Limb (tissue), 2 donors: ENCODE data around the gene MDGA2.
A peak's percentile ranks its signal among the peaks of the same experiment; 100 is the strongest.

Source experiments
- DNase-seq, 2 donors: peaks; one replicate each; pipeline ENCODE4 v3.0.0-alpha.2; 2016; ENCODE audit errors: extremely low spot score in 2 of 2

MDGA2 gene

DNA sequence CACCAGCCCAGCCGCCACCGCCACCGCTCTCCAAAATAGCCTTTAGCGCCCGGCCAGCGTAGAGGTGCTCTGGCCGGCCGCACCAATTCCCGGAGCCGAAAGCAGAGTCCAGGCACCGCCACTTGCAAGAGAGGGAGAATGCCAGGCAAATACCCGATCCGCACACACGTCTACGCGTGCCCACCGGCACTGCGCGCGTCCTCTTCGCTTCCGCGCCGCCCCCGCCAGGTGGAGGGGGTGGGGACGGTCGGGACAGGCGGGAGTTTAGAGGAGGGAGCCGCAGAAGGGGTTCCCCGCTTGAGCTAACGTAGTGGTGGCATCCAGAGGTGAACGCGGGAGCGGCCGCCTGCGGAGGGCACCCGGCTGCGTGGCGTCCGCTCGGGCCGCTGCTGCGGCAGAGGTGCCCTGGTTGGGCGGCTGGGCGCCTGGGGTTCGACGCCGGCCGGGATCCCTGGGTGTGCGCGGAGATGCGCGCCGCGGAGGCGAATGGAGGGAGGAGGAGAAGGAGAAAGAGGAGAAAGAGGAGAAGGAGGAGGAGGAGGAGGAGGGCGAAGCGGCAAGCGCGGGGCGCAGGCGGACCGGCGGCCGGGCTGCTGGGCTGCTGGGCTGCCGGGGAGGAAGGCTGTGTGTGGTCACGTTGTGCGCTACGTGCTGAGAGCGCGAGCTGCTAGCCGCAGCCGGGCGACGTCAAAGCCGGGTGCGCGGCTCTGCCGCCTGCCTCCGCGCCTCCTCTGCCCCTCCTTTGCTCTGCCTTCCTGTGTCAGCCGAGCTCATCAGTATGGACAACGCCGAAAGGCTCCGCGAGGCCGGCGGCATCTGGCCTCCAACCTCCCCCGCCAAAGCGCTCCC is at the start of gene MDGA2:
Gene MDGA2, minus strand, starts transcription at position 140 of the 849 bp plus-strand sequence.
- peak in 1 of 2 donors; percentile 76 for DNase-seq

DNA sequence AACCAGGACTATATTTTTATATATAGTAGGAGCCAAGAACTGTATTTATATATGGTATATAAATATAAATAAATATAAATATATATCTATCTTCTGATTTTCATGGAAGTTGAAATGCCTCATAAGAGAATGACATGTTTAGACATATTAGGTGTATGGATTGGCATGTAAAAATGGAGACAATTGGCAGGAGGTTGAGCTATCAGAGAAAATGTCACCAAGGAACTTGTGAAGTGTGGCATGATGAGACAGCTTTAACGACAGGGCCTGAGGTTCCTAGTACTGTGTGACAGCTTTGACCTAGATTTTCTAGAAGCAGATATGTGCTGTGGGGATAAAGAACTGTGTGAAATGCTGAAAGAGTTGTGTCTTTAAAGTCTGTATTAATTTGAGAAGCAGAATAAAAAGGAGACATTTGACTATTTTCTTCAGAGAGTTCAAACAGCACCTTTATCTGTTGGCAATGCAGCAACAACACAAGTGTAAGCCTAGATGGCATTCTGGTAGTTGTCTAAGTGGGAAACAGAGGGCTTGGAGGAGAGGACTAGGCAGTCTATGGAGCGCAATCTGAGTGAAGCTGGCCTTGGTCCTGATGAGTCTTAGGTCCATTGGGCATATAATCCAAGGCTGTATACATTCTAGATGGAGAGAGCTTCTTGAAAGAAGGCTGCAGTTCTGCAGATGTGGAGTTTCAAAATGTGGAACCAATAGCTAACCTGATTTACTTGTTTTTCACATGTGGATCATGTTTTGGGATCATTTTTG is 47.7 kb upstream of the MDGA2 start:
- no peak for DNase-seq

DNA sequence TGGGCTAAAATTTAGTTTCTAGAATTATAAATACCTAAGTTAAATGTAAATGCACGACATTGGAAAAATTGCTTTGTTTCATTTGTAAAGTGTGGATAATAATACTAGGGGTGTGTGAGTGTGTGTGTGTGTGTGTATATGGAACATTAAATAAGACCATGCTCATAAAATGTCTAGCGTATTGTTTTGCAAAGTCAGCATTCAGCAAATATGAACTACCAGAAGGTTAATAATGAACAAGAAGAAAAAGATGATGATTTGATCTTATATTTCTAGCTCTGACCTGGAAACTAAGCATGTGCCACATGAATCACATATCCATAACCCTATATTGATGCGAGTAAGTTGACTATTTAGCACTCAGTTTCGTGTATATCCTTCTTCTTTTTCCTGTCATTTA is 44.9 kb upstream of the MDGA2 start:
- no peak for DNase-seq

DNA sequence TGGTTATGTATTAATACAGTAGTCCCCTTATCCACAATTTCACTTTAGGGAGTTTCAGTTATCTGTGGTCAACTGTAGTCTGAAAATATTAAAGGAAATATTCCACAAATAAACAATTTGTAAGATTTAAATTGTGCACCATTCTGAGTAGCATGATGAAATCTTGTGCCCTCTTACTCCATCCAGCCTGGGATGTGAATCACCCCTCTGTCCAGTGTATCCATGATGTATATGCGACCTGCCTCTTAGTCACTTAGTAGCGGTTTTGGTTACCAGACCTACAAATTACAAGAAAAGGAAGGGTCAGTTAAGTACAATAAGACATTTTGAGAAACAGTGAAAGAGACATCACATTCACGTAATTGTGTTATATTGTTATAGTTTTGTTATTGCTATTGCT is 39.9 kb upstream of the MDGA2 start:
- DNase-seq = no peak

DNA sequence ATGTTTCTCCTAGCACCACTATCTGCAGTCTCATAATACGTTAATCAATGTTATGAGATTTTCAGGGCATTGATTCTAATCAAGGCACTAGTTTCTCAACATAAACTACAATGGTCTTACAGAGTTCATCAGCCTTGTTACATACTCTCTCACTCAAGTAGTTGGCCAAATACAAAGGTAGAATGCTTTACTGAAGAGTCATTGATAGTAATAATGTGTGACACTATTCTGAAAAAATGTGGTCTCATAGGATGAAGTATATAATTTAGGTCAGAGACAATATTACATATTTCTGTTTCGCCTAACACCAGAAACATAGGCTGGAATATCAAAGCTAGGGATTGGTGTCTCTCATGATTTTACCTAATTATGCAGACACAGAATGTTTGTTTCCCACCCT is 35.2 kb upstream of the MDGA2 start:
- no peak for DNase-seq

DNA sequence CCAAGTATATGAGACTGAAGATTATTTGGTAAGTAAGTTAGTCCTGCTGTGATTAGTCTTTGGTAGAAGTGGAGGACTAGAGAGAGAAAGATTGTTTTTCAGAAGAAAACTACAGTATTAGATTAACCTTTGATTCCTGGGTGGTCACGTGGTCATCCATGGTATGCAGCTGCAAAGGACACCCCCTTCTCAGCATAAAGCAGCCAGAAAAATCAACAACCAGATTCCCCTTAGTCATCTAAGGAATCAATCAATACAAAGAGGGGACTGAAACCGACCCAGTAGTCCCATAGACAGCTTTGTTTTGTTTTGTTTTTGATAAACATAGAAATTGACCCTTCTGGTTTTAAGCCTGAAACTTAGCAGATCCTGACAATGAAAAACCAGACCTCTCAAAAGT is 30.3 kb upstream of the MDGA2 start:
- DNase-seq = no peak

DNA sequence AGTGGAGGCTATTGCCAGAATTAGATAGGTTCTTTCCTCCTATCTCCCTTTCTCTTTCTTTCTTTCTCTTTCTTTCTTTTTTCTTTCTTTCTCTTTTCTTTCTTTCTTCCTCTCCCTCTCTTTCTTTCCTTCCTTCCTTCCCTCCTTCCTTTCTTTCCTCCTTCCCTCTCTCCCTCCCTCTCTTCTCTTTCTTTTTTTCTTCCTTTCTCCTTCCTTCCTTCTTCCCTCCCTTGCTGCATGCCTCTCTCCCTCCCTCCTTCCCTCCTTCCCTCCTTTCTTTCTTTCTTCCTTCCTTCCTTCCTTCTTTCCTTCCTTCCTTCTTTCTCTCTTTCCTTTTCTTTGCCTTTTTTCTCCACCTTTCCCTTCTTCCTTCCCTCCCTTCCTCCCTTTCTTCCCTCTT is 16.4 kb upstream of the MDGA2 start:
- no peak for DNase-seq

DNA sequence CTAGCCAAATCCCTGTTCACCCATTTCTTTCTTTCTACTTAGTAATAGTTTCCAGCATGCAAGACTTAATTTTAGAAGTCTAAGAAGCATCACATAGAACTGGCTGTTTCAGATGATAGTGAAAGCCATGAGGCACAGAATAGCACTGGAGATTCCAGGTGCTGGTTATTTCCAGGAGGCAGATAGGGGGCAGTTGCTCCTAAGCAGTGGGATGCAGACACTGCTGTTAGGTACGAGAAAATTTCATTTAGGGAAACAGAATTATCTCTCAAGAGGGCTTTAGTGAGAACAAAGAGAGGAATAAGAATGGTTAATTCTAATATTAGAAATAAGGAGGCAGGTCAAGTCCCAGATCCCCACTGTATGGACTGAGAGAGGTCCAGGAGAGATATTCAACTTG is 3.6 kb upstream of the MDGA2 start:
- DNase-seq = no peak

DNA sequence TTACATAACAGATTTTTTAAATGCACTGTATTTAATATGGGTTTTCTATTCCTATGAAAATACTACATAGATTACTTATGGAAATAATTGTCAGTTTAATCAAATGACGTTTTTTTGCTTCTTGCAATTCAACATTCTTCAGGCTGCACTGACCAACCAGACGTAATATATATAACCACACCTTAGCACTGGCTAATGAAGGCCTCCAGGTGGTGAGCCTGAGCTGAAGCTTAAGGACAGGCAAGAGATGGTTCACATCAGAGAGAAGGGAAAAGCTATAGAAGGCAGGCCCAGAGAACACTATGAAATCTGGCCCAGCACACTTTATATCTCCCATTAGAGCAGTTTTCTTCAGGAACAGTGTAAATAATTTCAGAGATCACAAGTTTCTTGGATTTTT is 2.8 kb upstream of the MDGA2 start:
- DNase-seq = no peak

DNA sequence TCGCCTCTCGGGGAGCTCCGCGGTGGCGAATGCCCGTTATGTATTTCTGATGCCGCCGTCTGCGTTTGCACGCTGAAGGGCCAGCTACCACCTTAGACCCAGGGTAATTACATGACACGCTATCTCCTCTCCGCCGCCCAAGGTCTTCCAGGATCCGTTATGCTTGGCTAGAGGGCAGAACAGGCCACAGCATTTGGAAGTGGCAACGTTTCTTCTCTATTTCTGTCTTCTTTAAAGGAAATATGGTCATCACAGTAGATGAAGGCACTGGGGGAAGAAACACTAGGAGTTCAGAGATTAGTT is 861 bp upstream of the MDGA2 start:
- no peak for DNase-seq

DNA sequence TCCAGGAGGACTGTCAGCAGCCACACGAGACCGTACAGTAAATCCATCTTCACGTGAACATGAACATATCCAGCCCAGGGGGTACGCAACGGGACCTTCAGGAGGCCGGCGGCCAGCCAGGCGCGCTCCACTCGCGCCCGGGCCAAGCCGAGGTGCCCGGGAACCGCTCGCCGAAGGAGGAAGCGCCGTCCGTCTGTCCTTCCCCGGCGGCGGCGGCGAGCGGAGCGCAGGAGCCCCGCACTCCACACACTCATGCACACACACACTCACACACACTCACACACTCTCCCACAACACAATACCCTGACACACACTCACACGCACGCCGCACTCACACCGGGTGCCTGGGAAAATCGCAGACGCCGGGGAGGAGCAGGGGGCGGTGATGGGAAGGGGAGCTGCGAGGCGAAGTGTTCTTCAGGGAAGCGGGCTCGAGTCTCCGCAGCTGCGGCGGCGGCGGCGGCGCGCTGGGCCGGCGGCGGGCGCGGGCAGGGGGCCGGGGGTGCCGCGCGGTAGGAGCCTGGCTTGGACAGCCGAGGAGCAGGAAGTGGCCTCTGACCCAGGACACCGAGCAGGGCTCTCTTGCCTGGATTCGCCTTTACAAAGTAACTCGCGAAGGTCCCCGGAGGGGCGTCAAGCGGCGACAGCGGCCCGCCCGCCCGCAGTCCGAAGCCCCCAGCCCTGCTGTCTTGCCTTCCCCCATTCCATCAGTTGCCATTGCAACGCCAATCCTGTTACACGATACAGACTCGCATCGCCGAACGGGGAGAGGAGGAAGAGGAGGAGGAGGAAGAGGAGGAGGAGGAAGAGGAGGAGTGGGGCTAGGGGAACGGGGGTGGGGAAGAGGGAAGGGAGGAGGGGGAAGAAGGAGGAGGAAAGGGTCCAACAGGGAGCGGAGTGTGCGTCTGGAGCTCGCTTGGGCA is 601 bp downstream of the MDGA2 start:
- DNase-seq = peak in 1 of 2 donors; percentile 76

DNA sequence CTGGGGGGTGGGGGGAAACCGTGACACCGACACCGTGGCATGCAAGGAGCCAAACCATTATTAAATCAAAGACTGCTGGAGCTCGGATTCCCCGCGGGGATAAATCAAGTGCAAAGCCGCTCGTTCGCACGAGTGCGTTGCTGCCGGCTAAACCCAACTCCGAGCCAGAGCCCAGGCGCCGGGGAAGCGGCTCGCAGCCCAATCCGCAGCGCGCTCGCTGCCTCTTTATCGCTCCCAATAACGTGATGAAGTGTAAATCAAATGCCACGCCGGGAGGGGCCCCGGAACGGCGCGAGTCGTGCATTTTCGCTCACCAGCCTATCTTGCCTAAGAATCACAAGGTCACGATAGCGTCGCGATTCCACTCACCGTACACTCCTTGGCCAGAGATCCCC is 1.3 kb downstream of the MDGA2 start:
- DNase-seq = peak in 1 of 2 donors; percentile 68

DNA sequence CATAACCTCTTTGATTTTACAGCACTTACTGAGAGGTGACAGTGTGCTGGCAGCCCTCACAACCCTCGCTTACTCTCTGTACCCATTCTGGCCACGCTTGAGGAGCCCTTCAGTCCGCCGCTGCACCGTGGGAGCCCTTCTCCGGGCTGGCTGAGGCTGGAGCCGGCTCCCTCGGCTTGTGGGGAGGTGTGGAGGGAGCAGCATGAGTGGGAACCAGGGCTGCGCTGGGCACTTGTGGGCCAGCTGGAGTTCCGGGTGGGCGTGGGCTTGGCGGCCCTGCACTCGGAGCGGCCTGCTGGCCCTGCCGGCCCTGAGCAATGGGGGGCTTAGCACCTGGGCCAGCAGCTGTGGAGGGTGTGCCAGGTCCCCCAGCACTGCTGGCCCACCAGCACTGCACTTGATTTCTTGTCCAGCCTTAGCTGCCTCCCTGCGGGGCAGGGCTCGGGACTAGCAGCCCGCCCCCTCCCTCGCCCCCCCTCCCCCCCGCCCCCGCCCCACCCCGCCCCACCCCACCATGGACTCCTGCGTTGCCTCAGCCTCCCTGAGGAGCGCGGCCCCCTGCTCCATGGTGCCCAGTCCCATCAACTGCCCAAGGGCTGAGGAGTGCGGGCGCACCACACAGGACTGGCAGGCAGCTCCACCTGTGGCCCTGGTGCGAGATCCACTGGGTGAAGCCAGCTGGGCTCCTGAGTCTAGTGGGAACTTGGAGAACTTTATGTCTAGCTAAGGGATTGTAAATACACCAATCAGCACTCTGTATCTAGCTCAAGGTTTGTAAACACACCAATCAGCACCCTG is 9.9 kb downstream of the MDGA2 start:
- no peak for DNase-seq

DNA sequence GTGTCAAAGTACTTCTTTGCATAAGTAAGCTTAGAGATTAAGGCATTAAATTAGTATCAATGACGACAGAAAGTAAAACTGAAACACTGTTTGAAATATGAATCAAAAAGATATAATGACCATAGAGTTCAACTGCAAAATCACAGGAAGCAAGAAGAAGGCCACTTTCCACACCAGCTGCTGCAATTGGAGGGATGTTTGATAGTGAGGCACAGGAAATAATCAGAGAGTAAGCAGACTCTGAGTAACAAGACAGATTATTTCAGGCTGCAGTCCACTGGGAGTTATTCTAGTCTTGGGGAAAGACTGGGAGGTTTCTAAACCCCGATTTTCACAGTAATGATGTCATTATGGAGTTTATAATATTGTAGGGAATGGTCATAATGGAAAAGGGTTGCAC is 12.9 kb downstream of the MDGA2 start:
- no peak for DNase-seq

DNA sequence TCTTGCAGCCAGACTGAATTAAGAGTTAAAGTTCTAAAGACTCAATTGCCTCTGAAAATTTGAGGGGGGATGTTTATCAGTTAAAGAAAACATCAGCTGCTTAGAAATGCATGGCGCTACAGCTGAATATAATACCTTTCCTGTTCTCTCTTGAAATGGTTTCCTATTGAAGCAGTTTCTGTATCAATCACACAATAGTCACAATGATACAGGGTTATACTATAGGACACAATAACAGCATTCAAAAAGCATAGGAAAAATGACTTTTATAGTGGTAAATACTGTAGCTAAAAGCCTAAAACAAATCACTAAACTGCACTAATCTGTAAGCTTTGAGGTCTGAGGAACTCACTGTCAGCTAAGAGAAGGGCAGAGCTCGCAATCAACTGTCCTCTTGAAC is 15.2 kb downstream of the MDGA2 start:
- DNase-seq = no peak

DNA sequence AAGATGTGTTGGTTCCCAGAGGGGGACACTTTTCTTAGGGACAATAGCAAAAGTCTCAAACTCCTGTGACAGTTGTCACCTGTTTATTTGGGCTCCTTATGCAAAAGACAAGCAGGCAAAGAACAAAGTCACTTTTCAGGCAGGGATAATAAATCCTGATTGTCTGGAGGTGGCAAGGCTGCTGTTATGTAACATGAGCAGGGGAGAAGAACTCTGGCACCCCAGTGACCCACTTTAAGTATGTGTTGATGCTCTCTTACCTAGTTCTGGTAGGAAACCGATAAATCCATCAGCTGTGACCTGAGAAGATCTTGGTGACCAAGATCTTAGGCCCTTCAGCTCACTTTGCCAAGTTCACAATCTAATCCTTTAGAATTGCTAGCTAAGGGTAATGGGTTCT is 17.4 kb downstream of the MDGA2 start:
- DNase-seq = no peak

DNA sequence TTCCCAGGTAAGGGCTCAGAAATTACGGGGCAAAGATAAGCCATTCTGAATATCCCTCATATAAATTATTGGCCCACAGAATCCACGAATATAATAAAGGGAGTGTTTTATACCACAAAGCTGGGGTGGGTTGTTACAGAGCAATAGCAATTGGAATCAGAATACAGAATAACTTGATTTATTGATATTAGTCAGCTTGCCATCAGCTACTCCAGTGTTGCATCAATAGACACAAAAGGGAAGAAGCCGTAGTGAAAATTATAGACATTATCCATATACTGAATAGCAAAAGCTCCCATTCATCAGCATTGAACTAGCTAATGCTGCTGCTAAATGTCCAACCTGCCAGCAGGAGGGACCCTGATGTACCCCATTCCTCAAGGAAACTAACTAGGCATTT is 18.3 kb downstream of the MDGA2 start:
- no peak for DNase-seq

DNA sequence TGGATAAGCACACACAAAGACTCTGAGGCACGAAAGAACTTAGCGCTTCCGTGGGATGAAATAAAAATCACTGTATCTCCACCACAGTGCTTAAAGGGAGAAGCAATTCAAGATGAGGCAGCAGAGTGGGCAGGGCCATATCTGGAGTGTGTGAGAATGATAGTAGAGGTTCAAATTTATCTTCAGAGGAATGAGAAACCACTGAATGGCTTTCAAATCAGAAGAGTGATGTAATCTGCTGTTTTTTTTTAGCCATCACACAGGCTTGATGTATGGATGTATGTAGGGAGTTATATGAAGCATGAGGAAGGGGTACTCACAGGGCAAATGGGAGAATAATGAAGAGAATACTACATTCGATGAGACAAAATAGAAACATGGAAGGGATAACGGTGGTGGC is 24.1 kb downstream of the MDGA2 start:
- no peak for DNase-seq

DNA sequence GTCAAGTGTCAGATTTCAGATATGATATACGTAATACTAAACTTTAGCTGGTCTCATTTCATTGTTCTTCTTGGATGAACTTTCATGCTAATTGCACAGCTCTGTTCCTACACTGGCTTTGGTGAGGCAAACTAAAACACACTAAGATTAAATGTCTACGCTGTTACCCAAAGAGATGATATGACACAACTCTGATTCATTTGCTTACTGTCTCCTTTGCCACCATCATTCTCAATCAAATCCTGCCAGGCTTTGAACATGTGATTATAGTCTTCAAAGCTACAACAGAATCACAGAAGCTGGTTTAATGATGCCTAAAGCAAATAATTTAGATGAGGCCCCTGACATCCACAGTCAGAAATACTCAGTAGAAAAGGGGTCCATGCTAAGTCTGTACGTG is 37.7 kb downstream of the MDGA2 start:
- DNase-seq = no peak

DNA sequence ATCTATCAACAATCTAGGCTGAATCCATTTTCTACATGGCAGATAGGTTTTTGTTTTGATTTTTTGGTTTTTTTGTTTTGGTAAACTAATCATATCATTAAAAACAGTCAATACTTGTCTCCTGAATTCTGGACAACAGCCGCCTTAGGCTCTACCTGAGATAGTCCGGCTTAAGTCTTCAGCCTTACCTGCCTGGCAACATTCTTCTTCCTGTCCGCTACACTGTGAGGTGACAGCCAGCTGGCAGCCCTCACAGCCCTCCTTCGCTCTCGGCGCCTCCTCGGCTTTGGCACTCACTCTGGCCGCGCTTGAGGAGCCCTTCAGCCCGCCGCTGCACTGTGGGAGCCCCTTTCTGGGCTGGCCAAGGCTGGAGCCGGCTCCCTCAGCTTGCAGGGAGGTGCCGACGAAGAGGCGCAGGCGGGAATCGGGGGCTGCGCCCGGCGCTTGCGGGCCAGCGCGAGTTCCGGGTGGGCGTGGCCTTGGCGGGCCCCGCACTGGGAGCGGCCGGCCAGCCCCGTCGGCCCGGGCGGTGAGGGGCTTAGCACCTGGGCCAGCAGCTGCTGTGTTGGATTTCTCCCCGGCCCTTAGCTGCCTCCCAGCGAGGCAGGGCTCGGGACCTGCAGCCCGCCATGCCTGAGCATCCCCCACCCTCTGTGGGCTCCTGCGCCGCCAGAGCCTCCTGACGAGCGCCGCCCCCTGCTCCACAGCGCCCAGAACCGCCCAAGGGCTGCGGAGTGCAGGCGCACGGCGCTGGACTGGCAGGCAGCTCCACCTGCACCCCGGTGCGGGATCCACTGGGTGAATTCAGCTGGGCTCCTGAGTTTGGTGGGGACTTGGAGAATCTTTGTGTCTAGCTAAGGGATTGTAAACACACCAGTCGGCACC is 49.0 kb downstream of the MDGA2 start:
- DNase-seq = no peak
